Stimulated activated CD8-positive, alpha-beta memory T cell treated with anti-CD3 and anti-CD28 coated beads, Interleukin-2, amount 100 ng/mL, for 48 hours (primary cell): ENCODE results near the gene AHRR.

Experiments used
- DNase-seq, 2 donors: peaks; one replicate each; pipeline ENCODE4 v3.0.0-alpha.2; 2020; ENCODE audit warnings: low read depth in 2 of 2

Gene AHRR

GRCh38 chr5:442335-443238 lies 121.1 kb downstream of the AHRR start, which contains the start of gene EXOC3:
TSS of gene EXOC3 (plus strand) at chr5:443176. CDS start at chr5:446206, 3,030 bp downstream.
- DNase-seq, result peak; percentile 59 to 71

GRCh38 chr5:443239-444151 lies 122.0 kb downstream of the AHRR start:
- DNase-seq, result no peak

GRCh38 chr5:444226-444625 lies 122.7 kb downstream of the AHRR start:
- DNase-seq, result no peak

GRCh38 chr5:445591-445990 lies 124.1 kb downstream of the AHRR start:
- DNase-seq, result no peak

- no peak for DNase-seq
These were observed 124.8 kb downstream of the AHRR start for GRCh38 chr5:446066-446882.

- DNase-seq, result no peak
These were observed 125.4 kb downstream of the AHRR start for GRCh38 chr5:446883-447263.

- no peak for DNase-seq
These were observed 126.0 kb downstream of the AHRR start for GRCh38 chr5:447501-447900.

GRCh38 chr5:448061-448765 lies 126.7 kb downstream of the AHRR start:
- DNase-seq, result no peak

GRCh38 chr5:448766-449090 lies 127.2 kb downstream of the AHRR start:
- no peak for DNase-seq

- DNase-seq, result no peak
These were observed 127.6 kb downstream of the AHRR start for GRCh38 chr5:449151-449550.

- no peak for DNase-seq
These were observed 130.3 kb downstream of the AHRR start for GRCh38 chr5:451587-452458.

GRCh38 chr5:452978-453710 lies 131.6 kb downstream of the AHRR start:
- DNase-seq, result no peak

GRCh38 chr5:453725-454481 lies 132.4 kb downstream of the AHRR start:
- DNase-seq, result no peak

- DNase-seq, result no peak
These were observed 133.4 kb downstream of the AHRR start for GRCh38 chr5:454936-455335.

GRCh38 chr5:455806-456205 lies 134.3 kb downstream of the AHRR start:
- no peak for DNase-seq

- DNase-seq, result no peak
These were observed 135.1 kb downstream of the AHRR start for GRCh38 chr5:456351-457194.

- no peak for DNase-seq
These were observed 135.9 kb downstream of the AHRR start for GRCh38 chr5:457195-457961.
